Measurements from ENCODE around the gene ZC3H12C.

DNA sequence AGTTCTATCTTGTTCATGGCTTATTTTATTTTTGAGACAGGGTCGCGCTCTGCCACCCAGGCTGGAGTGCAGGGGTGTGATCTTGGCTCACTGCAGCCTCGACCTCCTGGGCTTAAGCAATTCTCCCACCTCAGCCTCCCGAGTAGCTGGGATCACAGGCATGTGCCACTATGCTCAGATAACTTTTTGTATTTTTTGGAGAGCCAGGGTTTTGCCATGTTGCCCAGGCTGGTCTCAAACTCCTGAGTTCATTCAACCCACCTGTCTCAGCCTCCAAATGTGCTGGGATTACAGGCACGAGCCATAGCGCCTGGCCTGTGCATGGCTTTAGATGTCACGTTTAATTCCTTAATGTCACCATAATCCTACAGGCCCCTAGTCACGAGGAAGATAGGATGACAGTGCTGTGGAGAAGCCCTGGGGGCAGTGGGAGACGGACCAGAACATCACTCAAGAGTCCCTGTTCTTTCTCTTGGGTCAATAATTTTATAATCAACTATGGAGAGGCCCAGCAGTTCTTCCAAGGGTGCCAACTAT lies 103.8 kb downstream of the ZC3H12C start:
- TF ChIP-seq YY1 (IDR thresholded peaks at IDR 0.05; ENCODE audit: insufficient read depth, insufficient read length) (no peak), ZNF274 (IDR thresholded peaks at IDR 0.05; ENCODE audit: low read depth, low read length) (no peak)

All from NT2/D1 (cell line).